Measurements from ENCODE around the gene SIGLEC10.

DNA sequence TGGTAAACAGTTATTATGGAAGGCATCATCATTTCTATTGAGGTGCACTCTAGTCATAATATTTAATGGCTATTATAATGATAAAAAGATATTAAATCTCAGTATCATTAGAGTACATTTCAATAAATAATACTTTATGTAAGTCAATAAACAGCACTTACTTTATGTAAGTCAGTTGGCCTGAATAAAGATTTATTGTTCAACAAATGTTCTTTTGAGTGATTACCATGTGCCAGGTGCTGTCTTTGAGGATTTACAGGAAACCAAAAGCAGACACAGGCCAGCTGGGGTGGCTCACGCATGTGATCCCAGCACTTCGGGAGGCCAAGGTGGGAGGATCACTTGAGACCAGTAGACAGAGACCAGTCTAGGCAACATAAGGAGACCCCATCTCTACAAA, 40.0 kb downstream of the SIGLEC10 start:
- no peak for TF ChIP-seq EZH2 (IDR thresholded peaks at IDR 0.05; ENCODE audit: borderline replicate concordance, low read length)
- TF ChIP-seq, protein P1, sequence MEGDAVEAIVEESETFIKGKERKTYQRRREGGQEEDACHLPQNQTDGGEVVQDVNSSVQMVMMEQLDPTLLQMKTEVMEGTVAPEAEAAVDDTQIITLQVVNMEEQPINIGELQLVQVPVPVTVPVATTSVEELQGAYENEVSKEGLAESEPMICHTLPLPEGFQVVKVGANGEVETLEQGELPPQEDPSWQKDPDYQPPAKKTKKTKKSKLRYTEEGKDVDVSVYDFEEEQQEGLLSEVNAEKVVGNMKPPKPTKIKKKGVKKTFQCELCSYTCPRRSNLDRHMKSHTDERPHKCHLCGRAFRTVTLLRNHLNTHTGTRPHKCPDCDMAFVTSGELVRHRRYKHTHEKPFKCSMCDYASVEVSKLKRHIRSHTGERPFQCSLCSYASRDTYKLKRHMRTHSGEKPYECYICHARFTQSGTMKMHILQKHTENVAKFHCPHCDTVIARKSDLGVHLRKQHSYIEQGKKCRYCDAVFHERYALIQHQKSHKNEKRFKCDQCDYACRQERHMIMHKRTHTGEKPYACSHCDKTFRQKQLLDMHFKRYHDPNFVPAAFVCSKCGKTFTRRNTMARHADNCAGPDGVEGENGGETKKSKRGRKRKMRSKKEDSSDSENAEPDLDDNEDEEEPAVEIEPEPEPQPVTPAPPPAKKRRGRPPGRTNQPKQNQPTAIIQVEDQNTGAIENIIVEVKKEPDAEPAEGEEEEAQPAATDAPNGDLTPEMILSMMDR (IDR thresholded peaks at IDR 0.05; ENCODE audit: low read length) = no peak
